ENCODE results near the gene RTF1. TPM values are rescaled to one million over a fixed set of nuclear protein-coding genes. Genes with fewer than 3 reads are reported as not detected.

Gene RTF1
- total RNA-seq, 1 donor from 2014 or later, result 54.4 TPM

GRCh38 chr15:41495736-41496599, 79.1 kb downstream of the RTF1 start:
- DNase-seq (ENCODE audit: extremely low spot score, unreplicated experiment), result no peak
- peaks cover 77% of the 10 kb centered on the region for H3K27me3 Mint-ChIP-seq

GRCh38 chr15:41498657-41499056, 81.8 kb downstream of the RTF1 start:
- DNase-seq (ENCODE audit: extremely low spot score, unreplicated experiment), result no peak
- H3K9me3 Mint-ChIP-seq, result no peaks in the 10 kb centered on the region
- H3K27me3 Mint-ChIP-seq, result peaks cover 82% of the 10 kb centered on the region
- no peak overlapping the region for H3K27ac Mint-ChIP-seq
- TF ChIP-seq CTCF (conservative IDR thresholded peaks at IDR 0.05), result no peak
- H3K36me3 Mint-ChIP-seq, result no peaks in the 10 kb centered on the region
- peak overlapping the region; percentile 12 for H3K4me3 Mint-ChIP-seq
- H3K4me1 Mint-ChIP-seq (ENCODE audit: unreplicated experiment), result peaks cover 4% of the 10 kb centered on the region

More at GRCh38 chr15:41495736-41496599, 79.1 kb downstream of the RTF1 start:
- peak overlapping the region; percentile 52 for H3K4me3 Mint-ChIP-seq
- H3K36me3 Mint-ChIP-seq, result no peaks in the 10 kb centered on the region
- no peak for TF ChIP-seq CTCF (conservative IDR thresholded peaks at IDR 0.05)
- H3K27ac Mint-ChIP-seq, result no peak overlapping the region
- H3K9me3 Mint-ChIP-seq, result no peaks in the 10 kb centered on the region
- H3K4me1 Mint-ChIP-seq (ENCODE audit: unreplicated experiment), result peaks cover 7% of the 10 kb centered on the region

GRCh38 chr15:41499109-41499851, 82.4 kb downstream of the RTF1 start:
- Mint-ChIP-seq H3K27ac (no peak overlapping the region), H3K36me3 (no peaks in the 10 kb centered on the region), H3K27me3 (peaks cover 88% of the 10 kb centered on the region), H3K4me3 (no peak overlapping the region), H3K4me1 (ENCODE audit: unreplicated experiment) (peaks cover 4% of the 10 kb centered on the region), H3K9me3 (no peaks in the 10 kb centered on the region)
- TF ChIP-seq CTCF (conservative IDR thresholded peaks at IDR 0.05), result no peak
- DNase-seq (ENCODE audit: extremely low spot score, unreplicated experiment), result no peak

- Mint-ChIP-seq H3K4me3 (peak overlapping the region; percentile 70), H3K4me1 (ENCODE audit: unreplicated experiment) (peaks cover 4% of the 10 kb centered on the region), H3K36me3 (no peaks in the 10 kb centered on the region), H3K27me3 (peaks cover 100% of the 10 kb centered on the region), H3K27ac (no peak overlapping the region), H3K9me3 (no peaks in the 10 kb centered on the region)
- DNase-seq (ENCODE audit: extremely low spot score, unreplicated experiment), result no peak
- TF ChIP-seq CTCF (conservative IDR thresholded peaks at IDR 0.05), result no peak
Observed at GRCh38 chr15:41501191-41501917, 84.5 kb downstream of the RTF1 start.

GRCh38 chr15:41501931-41502794, 85.3 kb downstream of the RTF1 start:
- Mint-ChIP-seq H3K4me1 (ENCODE audit: unreplicated experiment) (peaks cover 4% of the 10 kb centered on the region), H3K36me3 (no peaks in the 10 kb centered on the region), H3K27me3 (peaks cover 100% of the 10 kb centered on the region), H3K4me3 (peak overlapping the region; percentile 51), H3K27ac (no peak overlapping the region), H3K9me3 (no peaks in the 10 kb centered on the region)
- DNase-seq (ENCODE audit: extremely low spot score, unreplicated experiment), result no peak
- TF ChIP-seq CTCF (conservative IDR thresholded peaks at IDR 0.05), result no peak

Data from type B pancreatic cell (in vitro differentiated cells).